DMS53 treated with DMSO at 0.1 percent for 48 hours (cell line): Measurements from ENCODE around the gene ACOXL.
"Not testable (repeated sequence)": the region's sequence is repeated elsewhere in the genome, so short reads cannot be mapped to it uniquely, and the experiment has no call there.

ENCODE experiments used
- DNase-seq: peaks from one replicate; lab custom pipeline; 2025; ENCODE audit not compliant: unreplicated experiment; lab: John Stamatoyannopoulos, UW

ACOXL gene

GRCh38 chr2:110732422-110733413 lies at the start of gene ACOXL:
TSS of gene ACOXL (plus strand) at chr2:110732573. CDS start at chr2:110768390, 35,817 bp downstream.
- DNase-seq = peak; percentile 36

GRCh38 chr2:110682872-110683271 lies 49.5 kb upstream of the ACOXL start:
- no peak for DNase-seq

- DNase-seq = not testable (repeated sequence)
These were observed 44.4 kb upstream of the ACOXL start for GRCh38 chr2:110687775-110688484.

GRCh38 chr2:110688594-110689091 lies 43.7 kb upstream of the ACOXL start:
- DNase-seq = no peak

GRCh38 chr2:110690083-110690965 lies 42.0 kb upstream of the ACOXL start:
- DNase-seq = no peak

- DNase-seq = no peak
These were observed 40.6 kb upstream of the ACOXL start for GRCh38 chr2:110691612-110692258.

GRCh38 chr2:110695146-110695898 lies 37.1 kb upstream of the ACOXL start:
- not testable (repeated sequence) for DNase-seq

- not testable (repeated sequence) for DNase-seq
These were observed 34.1 kb upstream of the ACOXL start for GRCh38 chr2:110698253-110698652.

- no peak for DNase-seq
These were observed 29.6 kb upstream of the ACOXL start for GRCh38 chr2:110702514-110703380.

- DNase-seq = no peak
These were observed 24.9 kb upstream of the ACOXL start for GRCh38 chr2:110707386-110707965.

- DNase-seq = no peak
These were observed 23.9 kb upstream of the ACOXL start for GRCh38 chr2:110708455-110708854.

GRCh38 chr2:110712737-110713136 lies 19.6 kb upstream of the ACOXL start:
- no peak for DNase-seq

- peak; percentile 96 for DNase-seq
These were observed 18.6 kb upstream of the ACOXL start for GRCh38 chr2:110713513-110714362.

- no peak for DNase-seq
These were observed 17.7 kb upstream of the ACOXL start for GRCh38 chr2:110714452-110715224.

GRCh38 chr2:110716959-110717645 lies 15.3 kb upstream of the ACOXL start:
- DNase-seq = no peak

- DNase-seq = no peak
These were observed 14.6 kb upstream of the ACOXL start for GRCh38 chr2:110717734-110718133.
